CD4-positive, alpha-beta T cell treated with Interleukin-15 for 4 hours (primary cell): Measurements from ENCODE around the gene LOXL1.

Source experiments
- DNase-seq: peaks from one replicate; pipeline ENCODE4 v3.0.0-alpha.2; 2020; ENCODE audit warnings: low spot score

LOXL1 gene

GRCh38 chr15:73939138-73939537, 12.9 kb downstream of the LOXL1 start:
- no peak for DNase-seq

DNA sequence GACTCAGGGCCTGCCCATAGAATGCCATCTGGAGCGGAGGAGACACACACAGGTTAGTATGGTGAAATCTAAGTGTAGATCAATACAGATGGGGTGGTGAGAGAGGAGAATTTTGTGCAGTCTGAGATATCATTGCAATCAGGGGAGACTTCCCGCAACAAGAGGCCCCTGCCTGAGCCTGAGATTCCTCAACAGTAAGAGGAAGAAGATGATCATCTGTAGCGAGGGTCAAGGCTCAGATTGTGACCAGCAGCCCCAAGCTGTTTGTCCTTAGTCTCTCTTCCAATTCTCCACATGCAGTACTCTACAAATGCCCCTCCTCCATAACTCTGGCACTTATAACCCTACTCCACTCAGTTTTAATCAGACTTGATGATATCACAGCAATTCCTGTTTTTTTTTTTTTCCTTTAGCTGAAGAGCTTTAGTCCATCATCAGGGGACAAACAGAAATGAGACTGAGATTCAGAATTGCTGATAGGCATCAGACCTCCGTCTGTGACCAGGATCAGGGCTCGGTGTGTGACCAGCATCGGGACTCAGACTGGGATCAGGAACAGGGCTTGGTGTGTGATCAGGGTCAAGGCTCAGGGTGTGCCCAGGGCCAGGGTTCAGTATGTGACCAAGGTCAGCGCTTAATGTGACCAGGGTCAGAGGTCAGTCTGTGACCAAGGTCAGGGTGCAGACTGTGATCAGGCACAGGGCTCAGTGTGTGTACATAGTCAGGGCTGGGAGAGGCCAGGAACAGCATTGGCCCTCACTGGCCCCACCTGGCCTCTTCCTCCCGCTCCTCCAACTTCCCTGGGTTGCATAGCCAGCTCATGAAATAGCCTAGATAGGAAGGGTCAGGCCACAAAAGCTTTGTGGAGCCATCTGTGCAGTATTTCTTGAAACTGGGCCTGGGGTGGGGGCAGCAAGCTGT, 14.1 kb downstream of the LOXL1 start:
- DNase-seq: no peak

DNA sequence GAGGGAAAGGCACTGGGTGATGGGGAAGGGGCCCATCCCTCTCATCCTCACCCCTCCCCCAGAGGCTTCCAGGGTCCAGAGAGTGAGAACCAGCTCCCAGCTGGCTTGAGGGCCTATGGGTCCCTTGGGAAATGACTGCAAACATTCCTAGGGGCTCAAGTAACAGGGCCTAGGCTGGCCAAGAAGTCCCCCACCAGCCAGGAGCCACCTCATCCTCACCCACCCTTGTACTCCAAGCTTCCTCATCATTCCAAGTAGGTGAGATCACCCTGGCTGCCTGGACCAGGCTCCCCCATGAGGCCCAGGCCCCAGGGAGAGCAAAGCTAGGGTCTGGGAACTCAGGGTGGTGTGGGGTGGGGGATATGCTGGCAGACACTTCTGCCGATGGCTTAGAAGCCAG, 14.8 kb downstream of the LOXL1 start:
- DNase-seq: no peak

- DNase-seq: no peak
Measured at GRCh38 chr15:73941449-73941848, 15.2 kb downstream of the LOXL1 start.

DNA sequence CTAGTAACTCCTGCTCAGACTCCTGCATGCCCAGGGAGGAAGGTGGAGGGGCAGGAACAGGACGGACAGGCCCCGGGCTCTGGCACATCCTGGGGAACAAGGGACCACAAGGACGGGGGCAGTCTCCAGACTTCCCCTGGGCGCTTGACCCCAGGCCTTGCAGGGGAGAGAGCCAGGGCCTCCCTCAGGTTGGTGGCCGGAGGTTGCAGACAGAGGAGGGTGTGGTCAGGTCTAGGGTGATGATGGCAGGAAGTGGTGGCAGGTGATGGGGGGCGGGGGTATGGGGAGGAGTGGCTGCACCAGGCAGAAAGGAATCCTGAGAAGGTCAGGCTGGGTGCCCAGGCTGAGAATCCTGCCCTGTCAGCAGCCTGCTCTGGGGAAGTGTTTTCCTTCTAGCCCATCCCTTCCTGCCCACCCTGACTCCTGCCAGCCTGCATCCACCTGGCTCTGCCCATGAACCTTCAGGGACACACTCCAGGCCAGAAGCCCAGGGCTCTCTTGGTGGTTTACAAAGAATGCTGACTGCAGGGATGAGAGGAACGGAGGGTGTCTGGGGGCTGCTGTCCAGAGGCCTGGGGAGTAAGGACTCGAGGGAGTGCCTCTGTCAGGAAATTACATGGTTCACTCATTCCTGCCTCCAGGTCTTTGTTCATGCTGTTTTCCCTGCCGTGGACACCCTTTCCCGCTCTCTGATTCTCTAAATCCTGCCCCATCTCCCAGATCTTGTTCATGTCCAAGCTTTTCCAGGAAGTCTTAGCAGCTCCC, 15.8 kb downstream of the LOXL1 start:
- DNase-seq: no peak

- no peak for DNase-seq
Measured at GRCh38 chr15:73942751-73943270, 16.5 kb downstream of the LOXL1 start.

GRCh38 chr15:73944161-73945129, 18.2 kb downstream of the LOXL1 start:
- DNase-seq: no peak

DNA sequence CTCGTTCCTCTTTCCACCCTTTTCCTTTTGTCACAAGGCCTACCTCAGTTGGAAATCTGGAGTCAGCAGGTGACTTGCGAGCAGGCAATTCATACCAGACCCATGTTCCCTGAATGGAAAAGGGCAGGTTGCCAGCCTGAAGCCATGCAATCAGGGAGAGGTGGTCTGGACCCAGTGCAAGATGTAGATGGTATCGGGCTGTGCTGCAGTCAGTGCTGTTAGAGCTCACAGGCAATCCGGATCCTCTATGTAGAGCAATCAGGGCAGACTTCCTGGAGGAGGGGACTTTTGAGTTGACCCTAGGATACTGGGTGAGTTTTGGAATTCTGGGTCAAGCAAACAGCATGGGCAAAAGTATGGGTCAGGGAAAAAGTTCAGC, 18.9 kb downstream of the LOXL1 start:
- no peak for DNase-seq

GRCh38 chr15:73946046-73946721, 19.9 kb downstream of the LOXL1 start:
- DNase-seq: no peak

DNA sequence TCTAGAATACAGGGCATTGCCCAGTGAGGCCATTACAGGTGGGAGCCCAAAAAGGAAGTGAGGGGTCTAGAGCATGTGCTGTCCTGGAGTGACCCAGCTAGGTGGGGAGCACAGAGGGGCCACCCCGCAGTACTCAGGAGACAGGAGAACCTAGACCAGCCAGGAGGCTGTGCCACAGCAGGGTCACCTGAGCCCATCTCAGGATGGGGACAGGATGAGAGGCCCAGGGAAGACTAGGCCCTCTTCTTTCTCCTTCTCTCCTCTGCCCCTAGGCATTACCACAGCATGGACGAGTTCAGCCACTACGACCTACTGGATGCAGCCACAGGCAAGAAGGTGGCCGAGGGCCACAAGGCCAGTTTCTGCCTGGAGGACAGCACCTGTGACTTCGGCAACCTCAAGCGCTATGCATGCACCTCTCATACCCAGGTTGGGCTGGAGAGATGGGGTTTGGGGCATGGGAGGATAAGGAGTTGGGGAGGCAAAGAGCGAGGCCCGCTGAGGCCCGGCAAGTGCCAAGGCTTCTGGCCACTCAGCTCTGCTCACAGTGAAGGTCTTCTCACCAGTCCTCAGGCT, 20.6 kb downstream of the LOXL1 start:
- DNase-seq: no peak

GRCh38 chr15:73947651-73948050, 21.4 kb downstream of the LOXL1 start:
- no peak for DNase-seq

- DNase-seq: no peak
Measured at GRCh38 chr15:73948396-73948795, 22.1 kb downstream of the LOXL1 start.

DNA sequence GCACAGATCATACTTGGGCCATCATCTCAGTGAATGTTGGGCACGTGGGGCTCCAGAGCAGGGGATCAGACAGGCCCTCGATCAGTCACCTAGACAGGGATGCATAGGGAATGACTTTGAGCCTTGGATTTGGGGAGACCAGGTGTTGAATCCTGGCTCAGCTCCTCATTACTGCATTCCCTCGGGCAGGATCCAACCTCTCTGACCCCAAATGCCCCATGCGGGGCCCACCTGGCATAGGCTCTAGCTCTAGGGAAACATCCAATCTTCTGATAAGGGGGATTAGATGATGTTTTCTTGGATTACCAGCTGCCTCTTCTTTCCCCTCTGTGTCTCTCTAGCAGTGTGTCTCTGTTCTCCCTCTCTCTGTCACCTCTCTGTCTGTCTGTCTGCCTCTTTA, 22.7 kb downstream of the LOXL1 start:
- no peak for DNase-seq

DNA sequence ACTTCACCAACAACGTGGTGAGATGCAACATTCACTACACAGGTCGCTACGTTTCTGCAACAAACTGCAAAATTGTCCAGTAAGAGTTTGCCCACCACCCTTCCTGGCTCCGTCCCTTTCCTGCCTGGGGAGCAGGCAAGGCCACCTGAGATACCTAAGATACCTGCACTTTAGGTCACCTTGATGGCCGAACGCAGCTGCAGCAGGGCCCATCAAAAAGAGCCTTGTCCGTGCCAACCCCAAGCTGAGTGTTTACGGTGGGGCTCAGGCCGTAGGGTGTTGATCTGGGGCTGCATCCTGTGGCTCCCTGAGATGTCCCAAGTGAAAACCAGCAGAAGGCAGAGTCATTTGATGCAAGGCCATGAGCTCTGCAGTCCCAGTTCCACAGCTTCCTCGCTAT, 23.2 kb downstream of the LOXL1 start:
- no peak for DNase-seq

- DNase-seq: no peak
Measured at GRCh38 chr15:73950479-73950830, 24.2 kb downstream of the LOXL1 start.

- DNase-seq: peak; percentile 65
Measured at GRCh38 chr15:73950831-73951561, 24.7 kb downstream of the LOXL1 start.

- DNase-seq: no peak
Measured at GRCh38 chr15:73951601-73952000, 25.3 kb downstream of the LOXL1 start.

GRCh38 chr15:73952171-73952912, 26.1 kb downstream of the LOXL1 start:
- no peak for DNase-seq

DNA sequence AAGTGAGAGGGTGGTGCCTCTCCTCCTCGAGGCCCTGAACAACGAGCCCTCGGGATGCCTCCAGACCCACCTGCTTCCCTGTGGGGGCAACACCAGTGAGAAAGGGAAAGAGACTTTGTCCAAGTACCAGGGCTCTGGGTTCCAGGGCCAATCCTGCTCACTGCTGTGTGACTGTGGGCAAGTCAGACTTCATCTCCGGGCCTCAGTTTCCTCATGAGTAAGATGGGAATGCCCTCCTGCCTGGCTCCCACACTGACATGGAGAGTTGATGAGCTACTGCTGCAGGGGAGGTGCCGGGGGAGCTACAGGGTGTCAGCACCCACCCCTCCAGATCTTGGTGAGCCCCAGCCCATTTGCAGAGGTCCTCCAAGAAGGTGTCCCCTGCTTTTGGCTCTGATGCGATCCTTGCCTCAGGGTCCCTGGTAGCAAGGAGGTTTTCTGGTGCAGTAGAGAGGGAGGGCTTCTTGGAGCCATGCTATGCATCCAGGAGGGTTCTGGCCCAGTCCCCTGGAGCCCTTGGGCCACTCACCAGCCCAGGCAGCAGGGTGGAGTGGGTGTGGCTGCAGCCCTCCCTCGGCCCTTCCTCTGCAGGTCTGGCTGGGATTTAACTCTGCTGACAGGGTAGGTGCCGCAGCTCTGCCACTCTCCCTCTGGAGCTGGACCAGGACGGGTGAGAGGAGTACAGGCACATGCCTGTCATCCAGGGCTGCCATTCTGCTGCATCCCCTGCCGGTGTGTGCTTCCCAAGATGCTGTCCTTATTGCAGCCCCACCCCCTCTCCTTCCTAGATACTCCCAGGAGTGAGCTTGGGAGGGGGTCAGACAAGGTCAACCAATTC, 26.9 kb downstream of the LOXL1 start:
- no peak for DNase-seq
